HepG2 (cell line): Measurements from ENCODE around the gene HELZ. TPM values are rescaled to one million over a fixed set of nuclear protein-coding genes. Genes with fewer than 3 reads are reported as not detected.
A peak's percentile ranks its signal among the peaks of the same experiment; 100 is the strongest.

Experiments used
- CEBPB ChIP-seq: IDR thresholded peaks from 2 replicates; pipeline ENCODE4 v1.6.1; 2011; ENCODE audit warnings: low read depth, low read length, improper control_type of control experiment, borderline replicate concordance
- CSRNP2 ChIP-seq: sonication (generic); formaldehyde crosslinking; conservative IDR thresholded peaks from 2 replicates; pipeline ENCODE4 v1.8.0; 2022; ENCODE audit warnings: low read depth, missing genetic modification reagents
- FOXC1 ChIP-seq: sonication (generic); formaldehyde crosslinking; IDR thresholded peaks from 2 replicates; pipeline ENCODE4 v1.8.0; 2022; ENCODE audit warnings: mild to moderate bottlenecking, missing genetic modification reagents, borderline replicate concordance
- KMT2A ChIP-seq: sonication (generic); formaldehyde crosslinking; IDR thresholded peaks from 2 replicates; pipeline ENCODE4 v1.4.0; 2020; ENCODE audit warnings: missing genetic modification reagents
- MAFG ChIP-seq: sonication (generic); formaldehyde crosslinking; IDR thresholded peaks from 2 replicates; pipeline ENCODE4 v1.5.1; 2020; ENCODE audit warnings: mild to moderate bottlenecking, missing genetic modification reagents
- POLR2G ChIP-seq: fragments of 200-400 bp; formaldehyde crosslinking; IDR thresholded peaks from 2 replicates; pipeline ENCODE4 v1.6.1; 2018; ENCODE audit warnings: mild to moderate bottlenecking, low read depth, low read length, moderate library complexity
- SMAD3 ChIP-seq: sonication (generic); formaldehyde crosslinking; IDR thresholded peaks from 2 replicates; pipeline ENCODE4 v1.4.0; 2020; ENCODE audit warnings: missing genetic modification reagents
- SRF ChIP-seq: IDR thresholded peaks from 2 replicates; pipeline ENCODE4 v1.6.1; 2011; ENCODE audit warnings: mild to moderate bottlenecking, low read depth, low read length, moderate library complexity
- TBX3 ChIP-seq: fragments of 450-650 bp; IDR thresholded peaks from 2 replicates; pipeline ENCODE4 v1.6.1; 2017; ENCODE audit warnings: antibody characterized with exemption, mild to moderate bottlenecking, inconsistent platforms, borderline replicate concordance
- ZBTB44 ChIP-seq: sonication (generic); formaldehyde crosslinking; IDR thresholded peaks from 2 replicates; pipeline ENCODE4 v1.4.0; 2020; ENCODE audit warnings: missing genetic modification reagents
- ZFP37 ChIP-seq: sonication (generic); formaldehyde crosslinking; IDR thresholded peaks from 2 replicates; pipeline ENCODE4 v1.4.0; 2020; ENCODE audit warnings: missing genetic modification reagents, borderline replicate concordance
- ZNF350 ChIP-seq: sonication (generic); formaldehyde crosslinking; IDR thresholded peaks from 2 replicates; pipeline ENCODE4 v1.4.0; 2020; ENCODE audit warnings: mild to moderate bottlenecking, low read depth, missing genetic modification reagents, borderline replicate concordance
- ZNF687 ChIP-seq: sonication (generic); formaldehyde crosslinking; IDR thresholded peaks from 2 replicates; pipeline ENCODE4 v1.5.1; 2020; ENCODE audit warnings: mild to moderate bottlenecking, missing genetic modification reagents, moderate library complexity
- polyA plus RNA-seq, 8 experiments: library from polyadenylated mRNA; depleted of rRNA in 3 of 8; stranded (reverse) in 7 of 8; unstranded in 1 of 8; fragments of >200 nt; fragmentation: Illumina TruSeq in 4 of 8; extraction: Trizol in 4 of 8; gene quantifications; 2 replicates each; pipeline versions ENCODE4 v1.2.1 to v1.2.3, GENCODE V29; 2011 to 2016; ENCODE audit warnings: low read depth in 4 of 8, missing spikeins in 1 of 8, mixed read lengths in 1 of 8; ENCODE audit not compliant: insufficient read depth in 1 of 8
- total RNA-seq, 5 experiments: library from RNA; depleted of rRNA; stranded (reverse); fragments of >200 nt; fragmentation: Illumina TruSeq; extraction: Trizol; gene quantifications; 2 replicates each; pipeline ENCODE4 v1.2.3, GENCODE V29; 2016; ENCODE audit warnings: low read depth in 1 of 5
- TF ChIP-seq, protein P1 (sequence below): IDR thresholded peaks from 2 replicates; pipeline ENCODE4 v1.6.1; 2016; ENCODE audit warnings: control low read depth
- TF ChIP-seq, protein P2 (sequence below): sonication (generic); formaldehyde crosslinking; IDR thresholded peaks from 2 replicates; pipeline ENCODE4 v1.4.0; 2020; ENCODE audit warnings: missing genetic modification reagents

Gene HELZ
- total and polyA plus RNA-seq, 2 of the 13 experiments (the other 11 are each of a cell fraction or from before 2014, with no cell fraction given) = 35.3 to 52.4 TPM

GRCh38 chr17:67247416-67247900 lies 2.5 kb upstream of the HELZ start (continued):
- TF ChIP-seq MAFG (CRISPR knock-in tag) (no peak), SMAD3 (CRISPR knock-in tag) (no peak), CSRNP2 (no peak), ZNF687 (CRISPR knock-in tag) (peak; percentile 29; the same call in 1 of the 2 replicates), KMT2A (no peak), CEBPB (no peak), POLR2G (no peak), FOXC1 (CRISPR knock-in tag) (no peak), SRF (no peak), ZNF350 (CRISPR knock-in tag) (no peak), ZFP37 (CRISPR knock-in tag) (no peak; the same call in 1 of the 2 replicates), TBX3 (no peak), ZBTB44 (CRISPR knock-in tag) (no peak)
- TF ChIP-seq, protein P1, sequence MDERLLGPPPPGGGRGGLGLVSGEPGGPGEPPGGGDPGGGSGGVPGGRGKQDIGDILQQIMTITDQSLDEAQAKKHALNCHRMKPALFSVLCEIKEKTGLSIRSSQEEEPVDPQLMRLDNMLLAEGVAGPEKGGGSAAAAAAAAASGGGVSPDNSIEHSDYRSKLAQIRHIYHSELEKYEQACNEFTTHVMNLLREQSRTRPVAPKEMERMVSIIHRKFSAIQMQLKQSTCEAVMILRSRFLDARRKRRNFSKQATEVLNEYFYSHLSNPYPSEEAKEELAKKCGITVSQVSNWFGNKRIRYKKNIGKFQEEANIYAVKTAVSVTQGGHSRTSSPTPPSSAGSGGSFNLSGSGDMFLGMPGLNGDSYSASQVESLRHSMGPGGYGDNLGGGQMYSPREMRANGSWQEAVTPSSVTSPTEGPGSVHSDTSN = no peak
- TF ChIP-seq, protein P2, sequence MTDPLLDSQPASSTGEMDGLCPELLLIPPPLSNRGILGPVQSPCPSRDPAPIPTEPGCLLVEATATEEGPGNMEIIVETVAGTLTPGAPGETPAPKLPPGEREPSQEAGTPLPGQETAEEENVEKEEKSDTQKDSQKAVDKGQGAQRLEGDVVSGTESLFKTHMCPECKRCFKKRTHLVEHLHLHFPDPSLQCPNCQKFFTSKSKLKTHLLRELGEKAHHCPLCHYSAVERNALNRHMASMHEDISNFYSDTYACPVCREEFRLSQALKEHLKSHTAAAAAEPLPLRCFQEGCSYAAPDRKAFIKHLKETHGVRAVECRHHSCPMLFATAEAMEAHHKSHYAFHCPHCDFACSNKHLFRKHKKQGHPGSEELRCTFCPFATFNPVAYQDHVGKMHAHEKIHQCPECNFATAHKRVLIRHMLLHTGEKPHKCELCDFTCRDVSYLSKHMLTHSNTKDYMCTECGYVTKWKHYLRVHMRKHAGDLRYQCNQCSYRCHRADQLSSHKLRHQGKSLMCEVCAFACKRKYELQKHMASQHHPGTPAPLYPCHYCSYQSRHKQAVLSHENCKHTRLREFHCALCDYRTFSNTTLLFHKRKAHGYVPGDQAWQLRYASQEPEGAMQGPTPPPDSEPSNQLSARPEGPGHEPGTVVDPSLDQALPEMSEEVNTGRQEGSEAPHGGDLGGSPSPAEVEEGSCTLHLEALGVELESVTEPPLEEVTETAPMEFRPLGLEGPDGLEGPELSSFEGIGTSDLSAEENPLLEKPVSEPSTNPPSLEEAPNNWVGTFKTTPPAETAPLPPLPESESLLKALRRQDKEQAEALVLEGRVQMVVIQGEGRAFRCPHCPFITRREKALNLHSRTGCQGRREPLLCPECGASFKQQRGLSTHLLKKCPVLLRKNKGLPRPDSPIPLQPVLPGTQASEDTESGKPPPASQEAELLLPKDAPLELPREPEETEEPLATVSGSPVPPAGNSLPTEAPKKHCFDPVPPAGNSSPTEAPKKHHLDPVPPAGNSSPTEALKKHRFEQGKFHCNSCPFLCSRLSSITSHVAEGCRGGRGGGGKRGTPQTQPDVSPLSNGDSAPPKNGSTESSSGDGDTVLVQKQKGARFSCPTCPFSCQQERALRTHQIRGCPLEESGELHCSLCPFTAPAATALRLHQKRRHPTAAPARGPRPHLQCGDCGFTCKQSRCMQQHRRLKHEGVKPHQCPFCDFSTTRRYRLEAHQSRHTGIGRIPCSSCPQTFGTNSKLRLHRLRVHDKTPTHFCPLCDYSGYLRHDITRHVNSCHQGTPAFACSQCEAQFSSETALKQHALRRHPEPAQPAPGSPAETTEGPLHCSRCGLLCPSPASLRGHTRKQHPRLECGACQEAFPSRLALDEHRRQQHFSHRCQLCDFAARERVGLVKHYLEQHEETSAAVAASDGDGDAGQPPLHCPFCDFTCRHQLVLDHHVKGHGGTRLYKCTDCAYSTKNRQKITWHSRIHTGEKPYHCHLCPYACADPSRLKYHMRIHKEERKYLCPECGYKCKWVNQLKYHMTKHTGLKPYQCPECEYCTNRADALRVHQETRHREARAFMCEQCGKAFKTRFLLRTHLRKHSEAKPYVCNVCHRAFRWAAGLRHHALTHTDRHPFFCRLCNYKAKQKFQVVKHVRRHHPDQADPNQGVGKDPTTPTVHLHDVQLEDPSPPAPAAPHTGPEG (CRISPR knock-in tag) = no peak
